Neural progenitor cell (in vitro differentiated cells): ENCODE measurements around the gene PRSS12. TPM values are rescaled to one million over a fixed set of nuclear protein-coding genes. Genes with fewer than 3 reads are reported as not detected.

Experiments
- DNase-seq: peaks from one replicate; pipeline ENCODE4 v3.0.0-alpha.2; 2016; ENCODE audit warnings: low spot score
- H2AFZ ChIP-seq: fragments of 200-600 bp; sonication (generic); replicated peaks from 2 replicates; pipeline ENCODE4 v1.6.1; 2016; ENCODE audit warnings: antibody characterized with exemption
- H3F3A ChIP-seq: fragments of 200-600 bp; sonication (generic); 2 replicates; pipeline ENCODE4 v1.6.1; 2016; ENCODE audit warnings: antibody characterized with exemption, low read depth
- H3K27ac ChIP-seq: fragments of 200-600 bp; sonication (generic); 2 replicates; pipeline ENCODE4 v1.5.1; 2016; ENCODE audit warnings: mild to moderate bottlenecking
- H3K27me3 ChIP-seq: fragments of 200-600 bp; sonication (generic); 2 replicates; pipeline ENCODE4 v1.6.1; 2016; ENCODE audit warnings: mild to moderate bottlenecking, moderate library complexity
- H3K36me3 ChIP-seq: fragments of 200-600 bp; sonication (generic); 2 replicates; pipeline ENCODE4 v1.5.1; 2016
- H3K4me1 ChIP-seq: fragments of 200-600 bp; sonication (generic); 2 replicates; pipeline ENCODE4 v1.6.1; 2016; ENCODE audit warnings: mixed run types
- H3K4me2 ChIP-seq: fragments of 200-600 bp; sonication (generic); 2 replicates; pipeline ENCODE4 v1.6.1; 2016
- H3K4me3 ChIP-seq: fragments of 200-600 bp; sonication (generic); 2 replicates; pipeline ENCODE4 v1.5.1; 2016
- H3K79me2 ChIP-seq: fragments of 200-600 bp; sonication (generic); 2 replicates; pipeline ENCODE4 v1.6.1; 2016; ENCODE audit warnings: low read depth
- H3K9ac ChIP-seq: fragments of 200-600 bp; sonication (generic); 2 replicates; pipeline ENCODE4 v1.6.1; 2016
- H3K9me3 ChIP-seq: fragments of 200-600 bp; sonication (generic); 2 replicates; pipeline ENCODE4 v1.5.1; 2016; ENCODE audit warnings: low read depth
- H4K20me1 ChIP-seq: fragments of 200-600 bp; sonication (generic); 2 replicates; pipeline ENCODE4 v1.6.1; 2016; ENCODE audit warnings: low read depth
- H3K27ac Mint-ChIP-seq: 3 replicates; pipeline ENCODE4 v1.8.0; 2021; ENCODE audit warnings: mixed read lengths
- H3K27me3 Mint-ChIP-seq: 2 replicates; pipeline ENCODE4 v1.8.0; 2022; ENCODE audit warnings: low read depth, mild to moderate bottlenecking, inconsistent platforms, moderate library complexity, mixed read lengths; ENCODE audit not compliant: insufficient read depth
- H3K36me3 Mint-ChIP-seq: 3 replicates; pipeline ENCODE4 v1.8.0; 2021; ENCODE audit warnings: mixed read lengths
- H3K4me1 Mint-ChIP-seq: 3 replicates; pipeline ENCODE4 v1.8.0; 2021; ENCODE audit warnings: mixed read lengths
- H3K4me3 Mint-ChIP-seq: 3 replicates; pipeline ENCODE4 v1.8.0; 2021; ENCODE audit warnings: mild to moderate bottlenecking, moderate library complexity, mixed read lengths
- H3K9me3 Mint-ChIP-seq: 3 replicates; pipeline ENCODE4 v1.8.0; 2020; ENCODE audit warnings: mixed read lengths
- CTCF ChIP-seq: fragments of 200-600 bp; sonication (generic); IDR thresholded peaks from 2 replicates; pipeline ENCODE4 v1.5.1; 2017; ENCODE audit warnings: antibody characterized with exemption, mild to moderate bottlenecking
- EZH2 ChIP-seq: fragments of 200-600 bp; sonication (generic); IDR thresholded peaks from 2 replicates; pipeline ENCODE4 v1.6.1; 2017; ENCODE audit warnings: antibody characterized with exemption, mild to moderate bottlenecking, moderate library complexity
- EZH2phosphoT487 ChIP-seq: fragments of 200-600 bp; sonication (generic); IDR thresholded peaks from 2 replicates; pipeline ENCODE4 v1.6.1; 2017; ENCODE audit warnings: antibody characterized with exemption
- total RNA-seq: library from RNA; depleted of rRNA; stranded (reverse); fragments of >200 nt; gene quantifications from 2 replicates; pipeline ENCODE4 v1.2.3, GENCODE V29; 2015; ENCODE audit warnings: low replicate concordance

PRSS12 gene
- total RNA-seq, 1 donor from 2014 or later, result 1.9 TPM

- H2AFZ ChIP-seq, result no peak overlapping the region
- H3K9ac ChIP-seq, result no peak overlapping the region
- Mint-ChIP-seq H3K4me1 (peaks cover 5% of the 10 kb centered on the region), H3K4me3 (no peak overlapping the region), H3K36me3 (no peaks in the 10 kb centered on the region), H3K9me3 (no peaks in the 10 kb centered on the region), H3K27me3 (no peaks in the 10 kb centered on the region), H3K27ac (no peak overlapping the region)
- H3K9me3 ChIP-seq, result no peaks in the 10 kb centered on the region
- DNase-seq, result no peak
- H3F3A ChIP-seq, result no peaks in the 10 kb centered on the region
- no peak overlapping the region for H3K4me2 ChIP-seq
- no peak overlapping the region for H3K27ac ChIP-seq
- H4K20me1 ChIP-seq, result no peaks in the 10 kb centered on the region
- no peaks in the 10 kb centered on the region for H3K27me3 ChIP-seq
- H3K79me2 ChIP-seq, result no peaks in the 10 kb centered on the region
- no peak overlapping the region for H3K4me3 ChIP-seq
- no peak for TF ChIP-seq CTCF
- no peak for TF ChIP-seq EZH2phosphoT487
- no peak for TF ChIP-seq EZH2
- H3K4me1 ChIP-seq, result peaks cover 7% of the 10 kb centered on the region
- H3K36me3 ChIP-seq, result no peaks in the 10 kb centered on the region
These were observed 61.9 kb downstream of the PRSS12 start for GRCh38 chr4:118290951-118291350.

- no peaks in the 10 kb centered on the region for H3K79me2 ChIP-seq
- no peak overlapping the region for H3K4me3 ChIP-seq
- no peaks in the 10 kb centered on the region for H3K9me3 Mint-ChIP-seq
- H3K27ac Mint-ChIP-seq, result no peak overlapping the region
- no peaks in the 10 kb centered on the region for H3K27me3 Mint-ChIP-seq
- no peaks in the 10 kb centered on the region for H3K27me3 ChIP-seq
- H3K4me1 ChIP-seq, result peaks cover 6% of the 10 kb centered on the region
- H4K20me1 ChIP-seq, result no peaks in the 10 kb centered on the region
- H3K4me2 ChIP-seq, result no peak overlapping the region
- H2AFZ ChIP-seq, result no peak overlapping the region
- H3K4me1 Mint-ChIP-seq, result peaks cover 5% of the 10 kb centered on the region
- H3K36me3 Mint-ChIP-seq, result no peaks in the 10 kb centered on the region
- H3K36me3 ChIP-seq, result no peaks in the 10 kb centered on the region
- H3F3A ChIP-seq, result no peaks in the 10 kb centered on the region
- no peak overlapping the region for H3K4me3 Mint-ChIP-seq
- H3K9ac ChIP-seq, result no peak overlapping the region
- no peak for DNase-seq
- TF ChIP-seq CTCF (no peak), EZH2 (no peak), EZH2phosphoT487 (no peak)
- no peaks in the 10 kb centered on the region for H3K9me3 ChIP-seq
- no peak overlapping the region for H3K27ac ChIP-seq
These were observed 63.0 kb downstream of the PRSS12 start for GRCh38 chr4:118289794-118290193.

- Histone ChIP-seq H3K27me3 (no peaks in the 10 kb centered on the region), H3K4me2 (no peak overlapping the region), H3K79me2 (no peaks in the 10 kb centered on the region), H3K9me3 (no peaks in the 10 kb centered on the region), H2AFZ (no peak overlapping the region), H3K9ac (no peak overlapping the region), H3K36me3 (no peaks in the 10 kb centered on the region), H3K4me3 (no peak overlapping the region), H3K4me1 (no peaks in the 10 kb centered on the region), H3F3A (peaks cover 8% of the 10 kb centered on the region), H3K27ac (no peak overlapping the region), H4K20me1 (no peaks in the 10 kb centered on the region)
- no peaks in the 10 kb centered on the region for H3K27me3 Mint-ChIP-seq
- peaks cover 5% of the 10 kb centered on the region for H3K4me1 Mint-ChIP-seq
- H3K27ac Mint-ChIP-seq, result no peak overlapping the region
- no peak overlapping the region for H3K4me3 Mint-ChIP-seq
- no peaks in the 10 kb centered on the region for H3K36me3 Mint-ChIP-seq
- no peaks in the 10 kb centered on the region for H3K9me3 Mint-ChIP-seq
- no peak for DNase-seq
- TF ChIP-seq EZH2 (no peak), CTCF (no peak), EZH2phosphoT487 (no peak)
These were observed 64.9 kb downstream of the PRSS12 start for GRCh38 chr4:118287711-118288451.
